Natural killer cell treated with Interleukin-12 subunit alpha and Interleukin-12 subunit beta and Interleukin-15 and Interleukin-18, amount 100 ng/mL, for 72 hours (primary cell): ENCODE results near the gene FCHSD2. TPM values are rescaled to one million over a fixed set of nuclear protein-coding genes. Genes with fewer than 3 reads are reported as not detected.
A peak's percentile ranks its signal among the peaks of the same experiment; 100 is the strongest.

Experiments used
- ATAC-seq, 2 donors: fragments of 150-1000 bp; cut with Tn5 transposase in 1 of 2; sonication (Bioruptor Pico), chemical (Tn5 transposase) in 1 of 2; 2 replicates each; pipeline ENCODE4 v1.10.0; 2021
- DNase-seq: peaks from one replicate; pipeline ENCODE4 v3.0.0; 2022; ENCODE audit warnings: low spot score
- H3K27ac Mint-ChIP-seq, 2 donors: 1 replicate in 1 of 2; 2 replicates in 1 of 2; pipeline ENCODE4 v1.8.0; 2022; ENCODE audit warnings: mixed read lengths in 2 of 2, mild to moderate bottlenecking in 1 of 2, moderate library complexity in 1 of 2
- H3K27me3 Mint-ChIP-seq, 2 donors: 1 replicate in 1 of 2; 2 replicates in 1 of 2; pipeline ENCODE4 v1.8.0; 2022; ENCODE audit warnings: mixed read lengths in 2 of 2
- H3K36me3 Mint-ChIP-seq: one replicate; pipeline ENCODE4 v1.8.0; 2022; ENCODE audit warnings: mixed read lengths
- H3K4me1 Mint-ChIP-seq, 2 donors: 1 replicate in 1 of 2; 2 replicates in 1 of 2; pipeline ENCODE4 v1.8.0; 2022; ENCODE audit warnings: low read depth in 2 of 2, mixed read lengths in 2 of 2, mild to moderate bottlenecking in 1 of 2
- H3K4me3 Mint-ChIP-seq: one replicate; pipeline ENCODE4 v1.8.0; 2022; ENCODE audit warnings: mixed read lengths
- H3K9me3 Mint-ChIP-seq: 2 replicates; pipeline ENCODE4 v1.8.0; 2022; ENCODE audit warnings: mixed read lengths
- total RNA-seq, 2 donors: library from RNA; stranded (reverse); gene quantifications; one replicate each; pipeline ENCODE4 v1.2.3, GENCODE V29; 2022

Gene FCHSD2
- total RNA-seq, result 10 to 100 TPM; 58.8 to 77.3 TPM

GRCh38 chr11:73142128-73142377 lies at the start of gene FCHSD2:
Gene FCHSD2, minus strand, starts transcription at chr11:73142318. Its CDS starts 441 bp downstream, at chr11:73141877.
- no peaks in the 10 kb centered on the region for H3K27me3 Mint-ChIP-seq
- peak within 1 kb of the TSS; percentile 100 for H3K4me3 Mint-ChIP-seq
- H3K9me3 Mint-ChIP-seq, result no peaks in the 10 kb centered on the region
- peak within 1 kb of the TSS; percentile 95 for H3K27ac Mint-ChIP-seq
- DNase-seq (no peak), ATAC-seq (peak; percentile 55 to 68)
- H3K36me3 Mint-ChIP-seq, result peaks cover 14% of the 10 kb centered on the region
- peaks cover 36 to 41% of the 10 kb centered on the region in 2 donors for H3K4me1 Mint-ChIP-seq

- H3K27me3 Mint-ChIP-seq, result peaks cover 0 to 5% of the 10 kb centered on the region in 2 donors
- no peak for DNase-seq
- no peak overlapping the region for H3K4me3 Mint-ChIP-seq
- no peaks in the 10 kb centered on the region for H3K36me3 Mint-ChIP-seq
- H3K27ac Mint-ChIP-seq, result no peak overlapping the region
- H3K4me1 Mint-ChIP-seq, result no peaks in the 10 kb centered on the region
- no peak for ATAC-seq
- no peaks in the 10 kb centered on the region for H3K9me3 Mint-ChIP-seq
These were observed 49.0 kb upstream of the FCHSD2 start for GRCh38 chr11:73191151-73191550.

GRCh38 chr11:73190557-73190885 lies 48.4 kb upstream of the FCHSD2 start:
- Mint-ChIP-seq H3K9me3 (no peaks in the 10 kb centered on the region), H3K4me3 (no peak overlapping the region), H3K36me3 (no peaks in the 10 kb centered on the region), H3K27ac (no peak overlapping the region), H3K27me3 (no peaks in the 10 kb centered on the region), H3K4me1 (no peaks in the 10 kb centered on the region)
- DNase-seq, result no peak
- no peak for ATAC-seq

GRCh38 chr11:73189723-73190556 lies 47.8 kb upstream of the FCHSD2 start:
- DNase-seq, result no peak
- Mint-ChIP-seq H3K4me3 (no peak overlapping the region), H3K9me3 (no peaks in the 10 kb centered on the region), H3K27ac (no peak overlapping the region), H3K27me3 (peaks cover 0 to 4% of the 10 kb centered on the region in 2 donors), H3K4me1 (peaks cover 3 to 4% of the 10 kb centered on the region in 2 donors), H3K36me3 (no peaks in the 10 kb centered on the region)
- ATAC-seq, result no peak

GRCh38 chr11:73189315-73189714 lies 47.2 kb upstream of the FCHSD2 start:
- no peaks in the 10 kb centered on the region for H3K36me3 Mint-ChIP-seq
- H3K27ac Mint-ChIP-seq, result no peak overlapping the region
- ATAC-seq (no peak), DNase-seq (no peak)
- H3K9me3 Mint-ChIP-seq, result no peaks in the 10 kb centered on the region
- H3K27me3 Mint-ChIP-seq, result peaks cover 1 to 10% of the 10 kb centered on the region in 2 donors
- H3K4me1 Mint-ChIP-seq, result peaks cover 6 to 8% of the 10 kb centered on the region in 2 donors
- H3K4me3 Mint-ChIP-seq, result no peak overlapping the region

- no peak overlapping the region for H3K27ac Mint-ChIP-seq
These were observed 46.2 kb upstream of the FCHSD2 start for GRCh38 chr11:73188301-73188700.

GRCh38 chr11:73187854-73188253 lies 45.7 kb upstream of the FCHSD2 start:
- H3K4me3 Mint-ChIP-seq, result no peak overlapping the region
- H3K27me3 Mint-ChIP-seq, result peaks cover 8 to 20% of the 10 kb centered on the region in 2 donors
- H3K9me3 Mint-ChIP-seq, result no peaks in the 10 kb centered on the region
- peaks cover 7 to 10% of the 10 kb centered on the region in 2 donors for H3K4me1 Mint-ChIP-seq
- no peak for DNase-seq
- ATAC-seq, result no peak
- H3K27ac Mint-ChIP-seq, result no peak overlapping the region
- no peaks in the 10 kb centered on the region for H3K36me3 Mint-ChIP-seq

More at GRCh38 chr11:73188301-73188700, 46.2 kb upstream of the FCHSD2 start:
- Mint-ChIP-seq H3K4me3 (no peak overlapping the region), H3K9me3 (no peaks in the 10 kb centered on the region), H3K36me3 (no peaks in the 10 kb centered on the region), H3K27me3 (peaks cover 5 to 15% of the 10 kb centered on the region in 2 donors), H3K4me1 (peaks cover 7 to 10% of the 10 kb centered on the region in 2 donors)
- no peak for ATAC-seq
- no peak for DNase-seq

GRCh38 chr11:73186886-73187285 lies 44.8 kb upstream of the FCHSD2 start:
- peaks cover 7 to 10% of the 10 kb centered on the region in 2 donors for H3K4me1 Mint-ChIP-seq
- H3K27me3 Mint-ChIP-seq, result peaks cover 8 to 21% of the 10 kb centered on the region in 2 donors
- no peaks in the 10 kb centered on the region for H3K36me3 Mint-ChIP-seq
- no peak for ATAC-seq
- H3K9me3 Mint-ChIP-seq, result no peaks in the 10 kb centered on the region
- H3K27ac Mint-ChIP-seq, result no peak overlapping the region
- no peak for DNase-seq
- no peak overlapping the region for H3K4me3 Mint-ChIP-seq

- no peak overlapping the region for H3K27ac Mint-ChIP-seq
- DNase-seq (no peak), ATAC-seq (no peak)
- peaks cover 7 to 10% of the 10 kb centered on the region in 2 donors for H3K4me1 Mint-ChIP-seq
- H3K27me3 Mint-ChIP-seq, result peaks cover 8 to 21% of the 10 kb centered on the region in 2 donors
- H3K9me3 Mint-ChIP-seq, result no peaks in the 10 kb centered on the region
- H3K36me3 Mint-ChIP-seq, result no peaks in the 10 kb centered on the region
- H3K4me3 Mint-ChIP-seq, result no peak overlapping the region
These were observed 44.3 kb upstream of the FCHSD2 start for GRCh38 chr11:73186294-73186850.

- H3K27me3 Mint-ChIP-seq, result peaks cover 9 to 21% of the 10 kb centered on the region in 2 donors
- no peak for DNase-seq
These were observed 43.7 kb upstream of the FCHSD2 start for GRCh38 chr11:73185680-73186293.

GRCh38 chr11:73184953-73185671 lies 43.0 kb upstream of the FCHSD2 start:
- ATAC-seq, result peak; percentile 79 to 81
- H3K9me3 Mint-ChIP-seq, result no peaks in the 10 kb centered on the region
- no peak overlapping the region for H3K27ac Mint-ChIP-seq
- no peaks in the 10 kb centered on the region for H3K36me3 Mint-ChIP-seq
- H3K4me3 Mint-ChIP-seq, result no peak overlapping the region
- peaks cover 9 to 21% of the 10 kb centered on the region in 2 donors for H3K27me3 Mint-ChIP-seq
- H3K4me1 Mint-ChIP-seq, result peaks cover 7 to 10% of the 10 kb centered on the region in 2 donors
- no peak for DNase-seq

More at GRCh38 chr11:73185680-73186293, 43.7 kb upstream of the FCHSD2 start:
- Mint-ChIP-seq H3K4me3 (no peak overlapping the region), H3K27ac (no peak overlapping the region), H3K9me3 (no peaks in the 10 kb centered on the region), H3K4me1 (peaks cover 7 to 10% of the 10 kb centered on the region in 2 donors), H3K36me3 (no peaks in the 10 kb centered on the region)
- ATAC-seq, result no peak

GRCh38 chr11:73182824-73183321 lies 40.8 kb upstream of the FCHSD2 start:
- peaks cover 12 to 21% of the 10 kb centered on the region in 2 donors for H3K27me3 Mint-ChIP-seq
- DNase-seq (no peak), ATAC-seq (no peak)
- H3K27ac Mint-ChIP-seq, result no peak overlapping the region
- no peaks in the 10 kb centered on the region for H3K9me3 Mint-ChIP-seq
- no peak overlapping the region for H3K4me3 Mint-ChIP-seq
- no peaks in the 10 kb centered on the region for H3K36me3 Mint-ChIP-seq
- H3K4me1 Mint-ChIP-seq, result peaks cover 12 to 15% of the 10 kb centered on the region in 2 donors

GRCh38 chr11:73178681-73179080 lies 36.6 kb upstream of the FCHSD2 start:
- no peaks in the 10 kb centered on the region for H3K36me3 Mint-ChIP-seq
- no peak for ATAC-seq
- H3K27ac Mint-ChIP-seq, result peak overlapping the region in 1 of 2 donors; percentile 84
- no peak for DNase-seq
- H3K9me3 Mint-ChIP-seq, result no peaks in the 10 kb centered on the region
- peaks cover 11 to 16% of the 10 kb centered on the region in 2 donors for H3K4me1 Mint-ChIP-seq
- H3K27me3 Mint-ChIP-seq, result peaks cover 7 to 10% of the 10 kb centered on the region in 2 donors
- no peak overlapping the region for H3K4me3 Mint-ChIP-seq
